Fibroblast of skin of abdomen (primary cell): ENCODE results near the gene SYNJ2.

Source experiments
- DNase-seq: peaks from one replicate; pipeline ENCODE4 v3.0.0-alpha.2; 2013

The SYNJ2 gene

DNA sequence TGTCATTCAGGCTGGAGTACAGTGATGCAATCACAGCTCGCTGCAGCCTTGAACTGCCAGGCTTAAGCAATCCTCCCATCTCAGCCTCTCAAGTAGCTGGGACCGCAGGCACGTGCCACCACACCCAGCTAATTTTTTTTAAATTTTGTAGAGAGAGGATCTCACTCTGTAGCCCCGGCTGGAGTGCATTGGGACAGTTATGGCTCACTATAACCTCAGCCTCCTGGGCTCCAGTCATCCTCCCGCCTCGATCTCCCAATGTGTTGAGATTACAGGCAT is 99.9 kb downstream of the SYNJ2 start:
- no peak for DNase-seq

DNA sequence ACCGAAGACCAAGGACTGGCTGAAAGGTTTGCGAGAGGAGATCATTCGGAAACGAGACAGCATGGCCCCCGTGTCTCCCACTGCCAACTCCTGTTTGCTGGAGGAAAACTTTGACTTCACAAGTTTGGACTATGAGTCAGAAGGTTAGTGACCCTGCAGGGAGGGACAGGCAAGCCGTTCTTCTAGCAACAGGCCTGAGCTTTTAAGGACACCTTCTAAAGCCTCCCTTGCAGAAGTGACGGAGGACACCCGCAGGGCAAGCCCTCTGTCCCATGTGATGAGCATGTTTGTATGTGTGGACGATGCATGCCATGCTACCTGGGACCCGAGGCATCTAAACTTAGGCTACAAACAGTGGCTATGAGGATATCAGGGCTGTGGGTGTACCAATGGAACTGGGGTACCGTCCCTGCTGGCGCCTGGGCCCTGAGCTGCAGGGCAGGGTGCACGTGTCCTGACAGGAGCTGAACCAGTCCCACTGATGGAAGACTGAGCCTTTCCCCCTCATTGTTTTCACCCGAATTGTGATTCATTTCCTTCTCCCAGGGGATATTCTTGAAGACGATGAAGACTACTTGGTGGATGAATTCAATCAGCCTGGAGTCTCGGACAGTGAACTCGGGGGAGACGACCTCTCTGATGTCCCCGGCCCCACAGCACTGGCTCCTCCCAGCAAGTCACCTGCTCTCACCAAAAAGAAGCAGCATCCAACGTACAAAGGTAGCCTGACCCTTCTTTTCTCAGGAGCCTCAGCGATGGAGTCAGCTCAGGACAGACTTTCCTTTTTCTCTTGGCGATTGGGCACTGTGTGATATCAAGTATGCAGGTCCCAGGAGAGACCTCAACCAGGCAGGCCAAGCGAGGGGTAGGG is 102.0 kb downstream of the SYNJ2 start:
- no peak for DNase-seq

DNA sequence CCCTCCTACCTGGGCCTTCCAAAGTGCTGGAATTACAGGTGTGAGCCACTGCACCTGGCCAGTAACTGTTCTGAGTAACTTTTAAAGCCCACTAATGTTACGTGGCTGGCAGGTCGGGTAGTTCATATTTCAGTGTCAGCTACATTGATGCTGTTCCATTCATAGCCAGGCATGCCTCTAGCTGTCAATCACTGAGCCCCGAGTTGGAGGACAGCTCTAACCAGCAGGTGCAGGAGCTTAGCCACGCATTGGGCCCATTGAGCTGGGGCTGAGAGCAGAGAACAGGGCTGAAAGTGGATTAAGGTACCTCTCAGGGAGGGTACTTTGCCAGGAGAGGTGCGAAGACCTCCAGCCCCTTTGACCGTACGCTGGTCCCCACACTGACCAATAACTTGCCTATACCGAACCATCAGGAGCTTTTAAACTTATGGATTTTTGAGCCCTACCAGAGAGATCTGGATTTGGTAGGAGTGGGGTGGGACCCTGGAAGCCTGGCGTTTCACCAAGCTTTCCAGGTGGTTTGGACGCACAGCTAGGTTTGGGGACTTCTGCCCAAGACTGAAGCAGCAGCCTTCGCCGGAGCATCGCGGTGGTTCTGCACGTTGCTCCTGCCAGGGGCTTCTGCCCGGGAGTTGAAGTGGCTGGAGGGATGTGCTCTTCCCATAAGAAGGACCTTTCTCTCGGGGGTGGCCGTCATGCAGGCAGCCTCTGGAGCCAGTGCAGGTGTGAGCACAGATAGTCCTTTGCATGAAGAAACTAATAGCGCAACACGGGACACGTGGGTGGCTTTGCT is 103.8 kb downstream of the SYNJ2 start:
- DNase-seq = no peak

DNA sequence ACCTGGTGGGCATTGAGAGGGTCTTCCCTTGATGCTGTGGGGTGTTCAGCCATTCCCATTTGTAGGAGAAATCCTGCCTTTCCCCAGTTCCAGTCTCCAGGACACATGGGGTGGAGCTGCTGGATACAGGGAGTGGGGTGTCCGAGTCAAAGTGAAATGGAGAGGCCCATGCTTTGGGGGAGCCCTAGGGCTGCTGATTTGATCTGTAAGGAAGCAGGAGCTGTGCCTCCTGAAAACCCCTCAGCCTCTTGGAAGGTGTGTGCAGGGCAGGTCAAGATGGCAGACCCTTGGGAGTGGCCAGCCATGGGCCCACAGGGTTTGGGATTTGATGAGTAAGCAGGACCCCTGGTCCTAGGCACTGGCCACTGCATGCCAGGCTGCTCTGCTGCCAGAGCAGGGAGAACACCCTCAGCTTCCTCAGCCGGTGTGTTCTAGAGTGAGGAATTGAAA is 104.4 kb downstream of the SYNJ2 start:
- DNase-seq = no peak

DNA sequence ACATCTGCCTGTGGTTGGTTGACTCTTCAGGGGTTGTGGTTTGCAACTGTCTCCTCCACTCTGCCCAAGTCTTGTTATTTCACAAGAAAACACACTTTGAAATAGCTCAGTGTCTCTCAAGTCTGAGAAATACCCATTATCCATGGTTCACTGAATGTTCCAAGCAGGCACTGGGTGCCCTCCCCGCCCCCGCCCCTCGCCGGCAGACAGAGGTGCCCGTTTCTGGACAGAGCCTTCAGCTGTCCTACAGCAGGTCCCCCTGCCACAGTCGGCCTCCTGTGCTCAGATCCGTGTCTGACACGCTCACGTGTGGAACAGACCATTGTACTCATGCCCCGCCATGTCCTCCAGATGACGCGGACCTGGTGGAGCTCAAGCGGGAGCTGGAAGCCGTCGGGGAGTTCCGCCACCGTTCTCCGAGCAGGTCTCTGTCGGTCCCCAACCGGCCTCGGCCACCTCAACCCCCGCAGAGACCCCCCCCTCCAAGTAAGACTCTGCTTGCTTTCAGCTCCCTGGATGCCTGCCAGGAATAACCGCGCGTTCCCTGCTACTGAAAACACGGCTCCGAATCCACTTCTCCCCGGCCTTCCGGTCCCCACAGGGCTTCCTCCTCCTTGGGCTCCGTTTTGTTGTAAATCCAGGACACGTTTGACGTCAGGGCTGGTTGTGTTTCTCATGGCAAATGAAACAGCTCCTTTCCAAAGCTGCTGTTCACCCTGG is 105.0 kb downstream of the SYNJ2 start:
- peak; percentile 78 for DNase-seq

DNA sequence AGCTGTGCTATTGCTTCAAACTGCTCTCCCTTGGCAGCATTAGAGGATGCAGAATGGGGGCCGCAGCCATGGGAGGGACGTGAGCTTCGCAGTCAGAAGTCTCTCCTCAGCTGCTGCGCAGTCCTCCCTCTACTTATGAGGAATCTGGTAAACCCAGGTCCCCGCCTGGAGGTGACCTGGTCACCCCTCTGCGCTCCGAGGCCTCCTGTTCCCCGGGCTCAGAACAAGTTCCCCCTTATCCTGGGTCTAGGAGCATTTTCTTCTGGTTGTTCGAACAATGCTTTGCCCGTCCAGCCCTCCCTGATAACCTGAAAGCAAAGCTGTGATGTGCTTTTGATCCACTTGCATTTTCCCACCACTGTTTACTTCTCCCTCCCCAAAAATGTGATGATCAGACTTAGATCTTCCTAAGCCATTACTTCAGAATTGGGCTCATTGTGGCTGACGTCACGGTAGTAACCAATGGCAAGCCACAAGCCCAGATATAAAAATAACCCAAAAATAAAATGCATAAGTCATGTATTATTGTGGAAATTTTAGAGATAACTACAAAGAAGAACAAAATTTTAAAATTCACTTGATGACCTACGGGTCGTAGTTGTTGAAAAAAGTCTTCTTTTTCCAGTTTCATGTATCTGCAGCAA is 105.7 kb downstream of the SYNJ2 start:
- DNase-seq = no peak

DNA sequence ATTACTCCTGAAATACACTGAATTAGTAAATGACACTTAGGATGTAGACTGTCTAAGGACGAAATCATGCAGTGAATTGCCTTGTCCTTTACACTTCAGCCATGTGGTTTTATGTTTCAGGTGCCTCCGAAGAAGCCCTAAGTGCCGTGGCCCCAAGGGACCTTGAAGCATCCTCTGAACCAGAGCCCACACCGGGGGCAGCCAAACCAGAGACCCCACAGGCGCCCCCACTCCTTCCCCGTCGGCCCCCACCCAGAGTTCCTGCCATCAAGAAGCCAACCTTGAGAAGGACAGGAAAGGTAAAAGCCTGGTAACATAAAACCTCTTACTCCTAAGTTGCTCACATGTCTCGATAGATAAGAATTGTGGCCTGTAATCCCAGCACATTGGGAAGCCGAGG is 111.1 kb downstream of the SYNJ2 start:
- DNase-seq = no peak

DNA sequence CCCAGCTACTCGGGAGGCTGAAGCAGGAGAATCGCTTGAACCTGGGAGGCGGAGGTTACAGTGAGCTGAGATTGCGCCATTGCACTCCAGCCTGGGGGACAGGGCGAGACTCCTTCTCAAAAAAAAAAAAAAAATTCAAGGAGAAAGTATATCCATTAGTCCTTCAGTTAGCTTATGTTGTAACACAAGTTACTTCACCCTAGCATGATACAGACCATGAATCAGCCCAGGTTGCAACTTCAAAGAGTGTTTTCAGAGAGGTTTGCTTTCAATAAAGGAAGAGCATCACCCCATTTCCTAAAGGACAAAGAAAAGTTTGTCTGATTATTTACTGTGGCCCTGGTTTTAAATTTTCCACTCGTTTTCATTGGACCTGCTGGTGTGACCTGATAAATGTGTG is 113.4 kb downstream of the SYNJ2 start:
- no peak for DNase-seq

DNA sequence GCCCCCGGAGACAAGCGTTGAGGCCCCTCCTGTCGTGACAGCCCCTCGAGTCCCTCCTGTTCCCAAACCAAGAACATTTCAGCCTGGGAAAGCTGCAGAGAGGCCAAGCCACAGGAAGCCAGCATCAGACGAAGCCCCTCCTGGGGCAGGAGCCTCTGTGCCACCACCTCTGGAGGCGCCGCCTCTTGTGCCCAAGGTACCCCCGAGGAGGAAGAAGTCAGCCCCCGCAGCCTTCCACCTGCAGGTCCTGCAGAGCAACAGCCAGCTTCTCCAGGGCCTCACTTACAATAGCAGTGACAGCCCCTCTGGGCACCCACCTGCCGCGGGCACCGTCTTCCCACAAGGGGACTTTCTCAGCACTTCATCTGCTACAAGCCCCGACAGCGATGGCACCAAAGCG is 114.0 kb downstream of the SYNJ2 start:
- no peak for DNase-seq

DNA sequence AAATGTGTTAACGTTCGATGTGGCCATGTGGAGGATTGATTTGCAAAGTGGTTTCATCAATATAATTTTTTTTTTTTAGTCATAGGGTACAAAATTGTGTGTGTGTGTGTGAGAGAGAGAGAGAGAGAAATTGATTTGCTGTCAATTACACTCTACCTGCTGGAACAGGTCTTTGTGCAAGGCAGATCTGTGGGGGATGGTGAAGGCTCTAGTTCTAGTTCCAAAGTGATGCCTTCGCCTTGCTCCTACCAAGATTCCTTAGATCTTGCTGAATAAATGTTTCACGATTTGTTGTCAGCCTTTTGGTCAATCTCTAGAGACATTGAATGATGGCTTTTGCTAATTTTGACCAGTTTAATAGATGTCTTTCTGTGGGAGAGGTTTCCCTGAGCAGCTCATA is 121.6 kb downstream of the SYNJ2 start:
- no peak for DNase-seq

DNA sequence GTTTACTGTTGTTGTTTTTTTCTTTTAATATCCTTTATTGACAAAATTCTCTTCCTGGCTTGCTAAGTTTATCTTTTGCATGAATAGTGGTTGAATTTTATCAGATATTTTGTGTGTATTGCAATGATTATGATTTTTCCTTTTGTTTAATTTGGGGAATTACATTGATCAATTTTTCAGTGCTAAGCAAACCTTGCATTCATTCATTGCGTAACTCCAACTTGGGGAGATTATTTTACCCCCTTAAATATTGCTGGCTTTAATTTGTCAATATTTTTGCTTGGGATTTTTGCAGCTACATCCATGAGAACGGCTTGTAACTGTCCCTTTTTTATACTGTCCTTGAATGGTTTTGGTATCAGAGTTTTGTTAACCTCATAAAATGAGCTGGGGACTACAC is 123.0 kb downstream of the SYNJ2 start:
- no peak for DNase-seq

DNA sequence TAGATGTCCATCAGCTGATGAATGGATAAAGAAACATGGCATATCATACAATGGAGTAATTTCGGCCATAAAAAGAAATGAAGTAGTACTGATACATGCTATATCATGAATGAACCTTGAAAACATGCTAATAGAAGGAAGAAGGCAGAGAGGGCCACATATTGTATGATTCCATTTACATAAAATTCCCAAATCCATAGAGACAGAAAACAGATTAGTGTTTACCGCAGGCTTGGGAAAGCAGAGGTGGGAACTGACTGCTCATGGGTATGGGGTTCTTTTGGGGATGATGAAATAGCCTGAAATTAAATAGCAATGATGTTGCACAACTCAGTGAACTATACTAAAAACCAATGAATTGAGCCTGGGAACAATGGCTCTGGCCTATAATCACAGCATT is 128.1 kb downstream of the SYNJ2 start:
- DNase-seq = peak; percentile 9

DNA sequence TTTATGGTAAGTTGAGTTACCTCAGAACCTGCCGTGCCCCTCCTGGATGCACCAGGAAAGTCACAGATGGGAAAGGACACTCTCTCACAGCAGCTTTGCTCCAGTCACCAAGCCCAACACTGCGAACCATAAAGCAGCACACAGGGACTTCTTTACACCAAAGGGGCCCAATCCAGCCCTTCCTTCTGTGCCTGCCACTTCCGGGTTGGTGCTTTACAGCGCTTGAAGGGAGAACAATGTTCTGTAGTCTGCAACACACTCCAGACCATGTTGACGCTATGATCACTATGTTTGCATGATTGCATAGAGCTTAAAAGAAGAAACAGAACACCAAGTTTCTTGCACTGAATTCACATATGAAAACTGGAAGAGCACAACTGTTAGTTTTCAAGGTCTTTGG is 129.3 kb downstream of the SYNJ2 start:
- DNase-seq = no peak

DNA sequence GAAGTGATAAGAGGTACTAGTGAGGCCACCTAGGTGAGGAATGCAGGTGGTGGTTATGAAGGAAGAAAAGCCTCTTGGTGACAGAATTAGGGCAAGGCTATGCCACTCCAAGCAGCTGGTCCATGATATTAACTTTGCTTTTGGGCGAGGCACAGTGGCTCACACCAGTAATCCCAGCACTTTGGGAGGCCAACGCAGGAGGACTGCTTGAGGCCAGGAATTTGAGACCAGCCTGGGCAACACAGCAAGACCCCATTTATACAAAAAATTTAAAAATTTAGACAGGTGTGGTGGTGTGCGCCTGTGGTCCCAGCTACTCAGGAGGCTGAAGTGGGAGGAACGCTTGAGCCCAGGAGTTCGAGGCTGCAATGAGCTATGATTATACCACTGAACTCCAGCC is 130.3 kb downstream of the SYNJ2 start:
- no peak for DNase-seq

DNA sequence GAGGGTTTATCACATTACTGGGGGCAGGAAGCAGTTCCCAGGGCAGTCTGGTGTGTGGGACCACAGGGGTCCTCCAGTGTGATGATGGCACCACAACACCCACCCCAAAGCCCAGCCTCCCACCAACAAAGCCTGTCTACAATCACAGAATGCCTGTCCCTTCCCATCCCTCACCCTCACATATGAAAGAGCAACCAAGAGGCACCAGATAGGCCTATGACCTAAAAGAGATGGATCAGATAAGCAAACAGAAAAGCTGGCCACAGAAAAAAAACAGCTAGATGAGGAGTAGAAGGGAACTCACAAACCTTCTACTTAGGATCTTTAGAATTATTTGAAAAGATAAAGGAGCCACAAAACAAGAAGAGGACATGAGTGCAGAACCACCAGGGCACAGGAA is 132.1 kb downstream of the SYNJ2 start:
- no peak for DNase-seq

DNA sequence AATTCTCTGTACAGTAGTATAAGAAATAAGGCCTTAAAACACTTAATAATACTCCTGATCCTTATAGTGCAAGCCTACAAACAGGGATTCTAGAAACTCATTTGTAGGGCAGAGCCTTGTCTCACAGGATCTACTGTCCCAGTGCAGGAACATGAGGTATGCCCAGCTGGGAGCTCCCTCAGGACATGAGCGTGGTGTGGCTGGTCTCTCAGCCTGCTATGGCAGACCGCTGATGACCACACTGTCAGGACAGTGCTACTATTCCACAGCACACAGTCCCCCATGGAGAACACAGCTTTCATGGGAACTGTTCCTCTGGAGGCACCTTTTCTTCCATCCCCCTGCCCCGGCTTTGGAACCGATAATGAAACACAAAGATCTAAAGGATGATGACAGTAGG is 133.4 kb downstream of the SYNJ2 start:
- DNase-seq = no peak

DNA sequence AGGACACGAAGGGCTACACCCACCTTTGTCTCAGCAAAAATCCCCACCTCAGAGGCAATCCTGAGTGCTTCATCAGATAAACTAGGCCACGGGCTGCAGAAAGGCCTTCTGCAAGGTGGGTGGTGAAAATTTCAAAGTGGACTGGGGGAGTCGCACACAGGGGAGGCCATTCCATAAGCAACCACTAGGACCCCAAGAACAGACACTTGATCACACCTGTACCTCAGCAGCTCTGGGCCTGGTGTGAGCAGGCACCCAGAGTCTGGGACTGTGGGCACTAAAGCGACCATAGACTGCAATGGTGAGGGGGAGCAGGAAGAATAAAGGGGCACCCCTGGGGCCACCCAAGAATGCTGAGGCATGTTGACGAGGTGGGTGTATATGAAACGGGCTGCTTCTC is 133.8 kb downstream of the SYNJ2 start:
- no peak for DNase-seq

DNA sequence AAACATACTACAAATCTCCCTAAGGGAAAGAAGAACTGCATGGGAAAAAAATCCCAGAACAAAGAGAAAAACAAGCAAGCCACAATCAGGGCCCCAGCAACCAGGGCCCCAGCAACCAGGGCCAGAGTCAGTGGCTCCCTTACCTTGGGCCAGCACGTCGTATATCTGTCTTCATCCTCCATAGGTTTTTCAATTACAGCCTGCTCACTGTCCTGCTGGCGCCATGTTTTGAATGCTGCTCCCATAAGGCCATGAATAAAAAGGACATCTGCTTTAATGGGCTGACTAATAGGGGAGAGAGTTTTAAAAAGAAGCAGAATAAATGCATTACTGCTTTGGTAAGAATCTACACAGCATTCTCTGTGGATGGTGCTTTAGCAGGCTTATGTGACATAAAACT is 137.2 kb downstream of the SYNJ2 start:
- no peak for DNase-seq

DNA sequence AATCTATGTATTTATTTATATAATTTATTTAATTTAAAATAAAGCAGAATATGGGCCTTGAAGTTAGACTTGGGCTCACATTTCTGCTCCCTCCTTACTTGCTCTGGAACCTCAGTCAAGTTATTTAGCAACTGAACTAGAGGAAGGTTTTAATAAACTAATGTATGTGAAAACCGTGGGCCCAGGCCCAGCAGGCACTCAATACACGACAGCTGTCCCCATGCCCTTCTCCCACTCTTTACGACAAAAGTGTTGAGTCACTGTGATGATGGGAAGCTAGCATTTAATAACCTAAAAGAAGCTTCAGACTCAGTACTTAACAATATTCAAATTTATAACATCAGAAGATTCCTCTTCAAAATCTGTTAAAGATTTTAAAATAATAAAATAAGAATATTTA is 139.7 kb downstream of the SYNJ2 start:
- no peak for DNase-seq

DNA sequence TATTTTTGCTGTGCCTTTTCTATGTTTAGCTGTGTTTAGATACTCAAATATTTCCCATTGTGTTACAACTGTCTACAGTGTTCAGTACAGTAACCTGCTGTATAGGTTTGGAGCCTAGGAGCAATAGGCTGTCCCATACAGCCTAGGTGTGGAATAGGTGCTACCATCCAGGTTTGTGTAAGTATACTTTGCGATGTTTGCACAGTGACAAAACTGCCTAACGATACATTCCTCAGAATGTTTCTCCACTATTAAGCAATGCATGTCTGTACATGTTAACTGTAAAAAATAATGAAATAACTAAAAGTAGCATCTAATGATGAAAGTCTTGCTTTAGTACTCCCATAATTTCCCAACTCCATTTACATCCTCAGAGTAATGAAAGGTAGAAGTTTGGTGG is 140.4 kb downstream of the SYNJ2 start:
- DNase-seq = no peak

DNA sequence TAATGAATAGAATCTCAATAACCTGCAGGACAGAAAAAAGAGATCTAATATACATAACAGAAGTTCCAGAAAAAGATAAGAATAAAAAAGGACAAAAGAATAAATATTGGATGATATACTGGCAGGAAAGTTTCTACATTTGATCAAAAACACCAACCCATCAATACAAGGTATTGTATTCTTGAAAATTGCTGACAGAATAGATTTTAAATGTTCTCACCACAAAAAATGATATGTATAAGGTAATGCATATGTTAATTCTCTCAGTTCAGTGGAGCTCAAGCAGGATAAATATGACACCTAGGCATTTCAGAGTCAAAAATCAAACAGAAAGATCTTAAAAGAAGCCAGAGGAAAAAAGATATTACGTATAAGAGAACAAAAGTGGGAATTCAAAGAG is 142.6 kb downstream of the SYNJ2 start:
- no peak for DNase-seq

DNA sequence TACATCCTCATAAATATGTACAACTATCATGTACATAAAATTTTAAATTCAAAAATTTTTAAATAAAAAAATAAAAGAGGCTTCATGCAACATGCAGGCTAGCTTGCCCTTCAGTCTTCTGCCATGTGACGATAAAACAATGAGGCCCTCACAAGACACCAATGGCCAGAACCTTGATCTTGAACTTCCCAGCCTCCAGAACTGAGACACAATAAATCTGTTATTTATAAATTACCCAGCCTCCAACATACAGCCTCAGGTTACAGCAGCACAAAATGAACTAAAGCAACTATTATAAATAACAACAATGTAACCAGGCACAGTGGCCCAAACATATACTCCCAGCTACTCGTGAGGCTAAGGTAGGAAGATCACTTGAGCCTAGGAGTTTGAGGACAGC is 143.6 kb downstream of the SYNJ2 start:
- no peak for DNase-seq

DNA sequence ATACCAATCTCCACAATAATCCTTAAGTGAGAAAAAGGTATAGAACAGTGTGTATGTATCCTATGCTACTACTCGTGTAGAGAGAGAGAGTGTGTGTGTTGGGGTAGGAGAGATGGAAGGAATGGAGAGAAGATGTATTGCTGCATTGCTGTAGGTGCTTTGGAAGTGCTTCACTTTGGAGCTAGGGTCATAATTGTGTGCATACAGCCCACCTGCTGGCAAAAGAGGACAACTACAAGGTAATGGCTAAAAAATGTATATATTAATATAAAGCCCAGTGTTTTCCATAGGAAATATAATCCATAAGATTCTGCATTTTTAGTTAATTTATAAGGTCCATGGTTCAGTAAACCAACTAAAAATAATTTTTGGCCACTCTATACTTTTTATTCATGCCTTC is 150.3 kb downstream of the SYNJ2 start:
- DNase-seq = peak; percentile 38
